GM23338 (cell line): ENCODE results near the gene WNT7A.

ENCODE experiments used
- CREB1 ChIP-seq: fragments of 250-450 bp; sonication (Bioruptor Pico); IDR thresholded peaks from 2 replicates; pipeline ENCODE4 v1.5.0; 2020; ENCODE audit warnings: low read depth, mild to moderate bottlenecking, moderate library complexity
- CTCF ChIP-seq, 2 experiments: fragments of 200-600 bp in 1 of 2; sonication (generic) in 1 of 2; conservative IDR thresholded peaks; 2 replicates each; pipeline versions ENCODE4 v1.5.1 to v1.6.1; 2016 to 2017; ENCODE audit warnings: antibody characterized with exemption in 2 of 2, low read depth in 2 of 2, mild to moderate bottlenecking in 2 of 2, moderate library complexity in 1 of 2
- ETS1 ChIP-seq: IDR thresholded peaks from 2 replicates; pipeline ENCODE4 v1.6.1; 2016; ENCODE audit warnings: antibody characterized with exemption
- EZH2 ChIP-seq: fragments of 200-600 bp; sonication (generic); IDR thresholded peaks from one replicate; pipeline ENCODE4 v1.8.0; 2017; ENCODE audit warnings: antibody characterized with exemption, mild to moderate bottlenecking, low read depth; ENCODE audit not compliant: unreplicated experiment
- EZH2phosphoT487 ChIP-seq: fragments of 200-600 bp; sonication (generic); IDR thresholded peaks from one replicate; pipeline ENCODE4 v1.8.1; 2018; ENCODE audit warnings: antibody characterized with exemption; ENCODE audit not compliant: unreplicated experiment
- JUNB ChIP-seq: IDR thresholded peaks from one replicate; pipeline ENCODE4 v1.6.1; 2016; ENCODE audit warnings: antibody characterized with exemption; ENCODE audit not compliant: unreplicated experiment
- NANOG ChIP-seq: IDR thresholded peaks from 2 replicates; pipeline ENCODE4 v1.6.1; 2016; ENCODE audit warnings: antibody characterized with exemption, borderline replicate concordance
- POLR2AphosphoS5 ChIP-seq: IDR thresholded peaks from 2 replicates; pipeline ENCODE4 v1.6.1; 2016; ENCODE audit warnings: antibody characterized with exemption, low read depth
- REST ChIP-seq: IDR thresholded peaks from one replicate; pipeline ENCODE4 v1.6.1; 2018; ENCODE audit warnings: antibody characterized with exemption; ENCODE audit not compliant: unreplicated experiment
- STAT1 ChIP-seq: IDR thresholded peaks from one replicate; pipeline ENCODE4 v1.6.1; 2016; ENCODE audit warnings: antibody characterized with exemption; ENCODE audit not compliant: unreplicated experiment
- ZNF114 ChIP-seq: fragments of 250-450 bp; sonication (Bioruptor Pico); IDR thresholded peaks from 2 replicates; pipeline ENCODE4 v1.5.0; 2020; ENCODE audit warnings: mild to moderate bottlenecking, moderate library complexity
- ZNF331 ChIP-seq: fragments of 250-450 bp; sonication (Bioruptor Pico); IDR thresholded peaks from 2 replicates; pipeline ENCODE4 v1.5.0; 2020; ENCODE audit warnings: low read depth, mild to moderate bottlenecking, moderate library complexity
- ZNF462 ChIP-seq: fragments of 250-450 bp; sonication (Bioruptor Pico); IDR thresholded peaks from 2 replicates; pipeline ENCODE4 v1.5.0; 2020; ENCODE audit warnings: mild to moderate bottlenecking, moderate library complexity

- no peak for TF ChIP-seq CTCF (conservative IDR thresholded peaks at IDR 0.05; ENCODE audit: low read depth in 2 of 2)
- TF ChIP-seq EZH2phosphoT487, result no peak
- no peak for TF ChIP-seq REST
- no peak for TF ChIP-seq POLR2AphosphoS5
- TF ChIP-seq STAT1, result no peak
- TF ChIP-seq EZH2, result no peak
- no peak for TF ChIP-seq CREB1 (CRISPR knock-in tag)
- no peak for TF ChIP-seq ETS1
- no peak for TF ChIP-seq ZNF331
- TF ChIP-seq JUNB, result no peak
- TF ChIP-seq NANOG, result no peak
- no peak for TF ChIP-seq ZNF114 (CRISPR knock-in tag)
- no peak for TF ChIP-seq ZNF462
Observed at GRCh38 chr3:13846238-13846637, 33.6 kb downstream of the WNT7A start.
